Osteoblast (primary cell): Measurements from ENCODE around the gene PALS1. TPM values are rescaled to one million over a fixed set of nuclear protein-coding genes. Genes with fewer than 3 reads are reported as not detected.

ENCODE experiments used
- DNase-seq: peaks from one replicate; pipeline ENCODE4 v3.0.0; 2011; ENCODE audit warnings: low spot score, mixed read lengths; ENCODE audit not compliant: insufficient read length; ENCODE audit errors: missing footprints
- H2AFZ ChIP-seq: 2 replicates; pipeline ENCODE4 v1.6.0; 2011; ENCODE audit warnings: mild to moderate bottlenecking, low read length
- H3K27ac ChIP-seq: 2 replicates; pipeline ENCODE4 v1.5.1; 2011; ENCODE audit warnings: mild to moderate bottlenecking, low read depth, low read length, moderate library complexity
- H3K27me3 ChIP-seq: 2 replicates; pipeline ENCODE4 v1.6.0; 2012; ENCODE audit warnings: mild to moderate bottlenecking, control low read depth, inconsistent platforms, low read length, moderate library complexity; ENCODE audit not compliant: insufficient read depth
- H3K36me3 ChIP-seq: 2 replicates; pipeline ENCODE4 v1.5.1; 2011; ENCODE audit warnings: mild to moderate bottlenecking, low read length, control low read depth, moderate library complexity; ENCODE audit not compliant: insufficient read depth
- H3K4me1 ChIP-seq: 2 replicates; pipeline ENCODE4 v1.5.1; 2011; ENCODE audit warnings: mild to moderate bottlenecking, low read length, control low read depth, moderate library complexity; ENCODE audit not compliant: insufficient read depth
- H3K4me2 ChIP-seq: 2 replicates; pipeline ENCODE4 v1.6.0; 2011; ENCODE audit warnings: mild to moderate bottlenecking, low read length; ENCODE audit not compliant: insufficient read depth
- H3K4me3 ChIP-seq: fragments of 200-600 bp; sonication (generic); 3 replicates; pipeline ENCODE4 v1.5.1; 2012; ENCODE audit warnings: mild to moderate bottlenecking, low read length, inconsistent platforms; ENCODE audit not compliant: insufficient read depth
- H3K79me2 ChIP-seq: 2 replicates; pipeline ENCODE4 v1.6.0; 2012; ENCODE audit warnings: mild to moderate bottlenecking, low read length, control low read depth, inconsistent platforms; ENCODE audit not compliant: insufficient read depth
- H3K9me3 ChIP-seq: 2 replicates; pipeline ENCODE4 v1.5.1; 2011; ENCODE audit warnings: low read depth, low read length, control low read depth
- H4K20me1 ChIP-seq: 2 replicates; pipeline ENCODE4 v1.6.0; 2012; ENCODE audit warnings: mild to moderate bottlenecking, low read length, control low read depth; ENCODE audit not compliant: insufficient read depth
- CTCF ChIP-seq: IDR thresholded peaks from 2 replicates; pipeline ENCODE4 v1.5.1; 2011; ENCODE audit warnings: mild to moderate bottlenecking, low read depth, low read length, moderate library complexity; ENCODE audit errors: extremely low read depth
- total RNA-seq: library from RNA; depleted of rRNA; stranded (reverse); fragments of >200 nt; gene quantifications from 2 replicates; pipeline ENCODE4 v1.2.3, GENCODE V29; 2012

Gene PALS1
- total RNA-seq, 1 donor = 21.7 TPM

DNA sequence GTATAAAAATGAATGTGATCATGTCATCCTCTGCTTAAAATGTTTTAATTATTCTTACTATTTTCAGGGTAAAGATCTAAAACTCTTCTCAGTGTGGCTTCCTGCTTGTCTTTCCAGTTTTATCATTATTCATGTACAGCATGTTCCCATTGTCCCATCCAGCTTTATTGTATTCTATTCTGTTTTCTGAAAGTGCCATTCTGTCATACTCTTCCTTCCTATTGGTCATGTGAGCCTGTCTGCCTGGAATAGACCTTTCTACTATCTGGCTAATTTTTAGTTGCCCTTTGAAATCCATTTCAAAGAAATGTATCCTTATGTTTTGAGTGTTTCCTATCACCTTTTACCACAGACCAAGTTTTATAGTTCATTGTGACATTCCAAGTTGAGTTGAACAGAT, 34.9 kb downstream of the PALS1 start:
- Histone ChIP-seq H3K27me3 (no peaks in the 10 kb centered on the region), H3K4me1 (peaks cover 5% of the 10 kb centered on the region), H3K27ac (no peak overlapping the region), H3K9me3 (no peaks in the 10 kb centered on the region), H3K4me2 (no peak overlapping the region), H3K36me3 (peaks cover 5% of the 10 kb centered on the region), H2AFZ (no peak overlapping the region), H4K20me1 (peaks cover 4% of the 10 kb centered on the region), H3K4me3 (no peak overlapping the region), H3K79me2 (peaks cover 58% of the 10 kb centered on the region)
- TF ChIP-seq CTCF = no peak
- no peak for DNase-seq

DNA sequence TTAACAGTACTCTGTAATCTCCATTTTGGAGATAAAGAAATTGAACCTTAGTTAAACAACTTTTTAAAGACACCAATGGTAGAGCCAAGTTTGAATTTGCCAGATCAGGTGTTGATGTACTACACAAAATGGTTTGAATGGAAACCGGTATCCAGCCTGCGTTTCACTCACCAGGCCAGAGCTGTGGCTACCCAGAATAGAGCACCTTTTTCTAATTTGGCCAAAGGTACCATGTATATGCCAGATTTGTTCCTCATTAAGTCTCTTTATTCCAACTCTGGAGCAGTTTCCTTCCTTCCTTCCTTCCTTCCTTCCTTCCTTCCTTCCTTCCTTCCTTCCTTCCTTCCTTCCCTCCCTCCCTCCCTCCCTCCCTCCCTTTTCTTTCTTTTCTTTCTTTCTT, 39.3 kb downstream of the PALS1 start:
- Histone ChIP-seq H3K36me3 (no peaks in the 10 kb centered on the region), H3K79me2 (peaks cover 36% of the 10 kb centered on the region), H2AFZ (no peak overlapping the region), H3K4me1 (peaks cover 5% of the 10 kb centered on the region), H3K4me2 (no peak overlapping the region), H4K20me1 (no peaks in the 10 kb centered on the region), H3K4me3 (no peak overlapping the region), H3K27me3 (no peaks in the 10 kb centered on the region), H3K27ac (no peak overlapping the region), H3K9me3 (no peaks in the 10 kb centered on the region)
- no peak for DNase-seq
- no peak for TF ChIP-seq CTCF

DNA sequence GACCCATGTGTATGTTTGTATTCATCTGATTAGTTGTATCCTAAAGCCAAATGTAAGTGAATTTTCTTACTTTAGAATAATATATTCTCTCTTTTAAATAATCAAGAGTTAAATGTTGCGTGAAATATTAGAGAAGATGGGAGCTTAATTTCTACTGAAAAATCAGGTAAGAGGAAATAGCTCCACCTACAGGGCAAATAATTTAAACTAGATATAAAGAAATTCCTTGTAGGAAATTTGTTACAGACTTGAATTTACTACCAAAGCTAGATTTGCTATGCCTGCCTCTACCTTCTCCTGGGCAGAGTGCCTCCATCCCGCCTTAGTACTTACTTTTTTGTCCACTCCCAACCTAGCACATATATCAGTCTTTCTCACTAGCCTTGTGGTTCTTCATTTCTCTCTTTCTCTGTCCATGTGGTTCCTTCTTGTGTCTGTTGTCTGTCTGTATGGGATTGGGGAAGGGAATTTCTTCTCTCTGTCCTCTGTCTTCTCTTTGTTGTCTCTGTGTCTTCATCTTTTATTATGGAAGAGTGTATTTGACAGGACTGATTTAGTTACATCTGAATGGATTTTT, 44.7 kb downstream of the PALS1 start:
- Histone ChIP-seq H2AFZ (no peak overlapping the region), H3K27ac (no peak overlapping the region), H3K79me2 (peaks cover 12% of the 10 kb centered on the region), H3K4me3 (no peak overlapping the region), H3K36me3 (no peaks in the 10 kb centered on the region), H3K27me3 (no peaks in the 10 kb centered on the region), H4K20me1 (no peaks in the 10 kb centered on the region), H3K9me3 (no peaks in the 10 kb centered on the region), H3K4me1 (no peaks in the 10 kb centered on the region), H3K4me2 (no peak overlapping the region)
- peak; percentile 56 for TF ChIP-seq CTCF
- no peak for DNase-seq

Other genes starting within 250 kb of the PALS1 start
- gene GARIN2, start 52.0 kb upstream of the PALS1 start, total RNA-seq = not detected in 2 replicates
- 111 and 140 TPM in 2 replicates for gene ATP6V1D, start 118.4 kb downstream of the PALS1 start, total RNA-seq
- 127 and 152 TPM in 2 replicates for gene EIF2S1, start 118.9 kb downstream of the PALS1 start, total RNA-seq
- gene PLEK2, start 170.7 kb downstream of the PALS1 start, total RNA-seq = 1.2 and 2.5 TPM in 2 replicates
- 5.8 and 8.3 TPM in 2 replicates for gene TMEM229B, start 247.3 kb downstream of the PALS1 start, total RNA-seq